Mesenteric fat pad (tissue), 1 donor: Measurements from ENCODE around the gene CYB561A3. TPM values are rescaled to one million over a fixed set of nuclear protein-coding genes. Genes with fewer than 3 reads are reported as not detected.

Experiments used
- DNase-seq: peaks from one replicate; pipeline ENCODE4 v3.0.0-alpha.2; 2020; ENCODE audit warnings: low spot score
- total RNA-seq: library from RNA; stranded (reverse); fragmentation: NEBNext Ultra II Directional; extraction: Animal tissue kit (Norgen Biotek cat#: 25700); gene quantifications from one replicate; pipeline ENCODE4 v1.2.1, GENCODE V29; 2021
- donor health status: DM: yes; HTN: yes; CAD: no.

Gene CYB561A3
- total RNA-seq, 1 donor from 2014 or later = 34.4 TPM

- DNase-seq = no peak
Measured at GRCh38 chr11:61369372-61370348, 8.0 kb upstream of the CYB561A3 start.

DNA sequence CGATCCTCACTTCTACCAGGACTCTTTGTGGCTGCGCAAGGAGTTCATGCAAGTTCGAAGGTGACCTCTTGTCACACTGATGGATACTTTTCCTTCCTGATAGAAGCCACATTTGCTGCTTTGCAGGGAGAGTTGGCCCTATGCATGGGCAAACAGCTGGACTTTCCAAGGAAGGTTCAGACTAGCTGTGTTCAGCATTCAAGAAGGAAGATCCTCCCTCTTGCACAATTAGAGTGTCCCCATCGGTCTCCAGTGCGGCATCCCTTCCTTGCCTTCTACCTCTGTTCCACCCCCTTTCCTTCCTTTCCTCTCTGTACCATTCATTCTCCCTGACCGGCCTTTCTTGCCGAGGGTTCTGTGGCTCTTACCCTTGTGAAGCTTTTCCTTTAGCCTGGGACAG is 7.0 kb upstream of the CYB561A3 start:
- DNase-seq = no peak

- no peak for DNase-seq
Measured at GRCh38 chr11:61367406-61367805, 5.7 kb upstream of the CYB561A3 start.

- DNase-seq = no peak
Measured at GRCh38 chr11:61364012-61364675, 2.5 kb upstream of the CYB561A3 start.

GRCh38 chr11:61362542-61362875 is 827 bp upstream of the CYB561A3 start:
- DNase-seq = no peak

GRCh38 chr11:61361237-61361740 is 393 bp downstream of the CYB561A3 start:
- DNase-seq = no peak

DNA sequence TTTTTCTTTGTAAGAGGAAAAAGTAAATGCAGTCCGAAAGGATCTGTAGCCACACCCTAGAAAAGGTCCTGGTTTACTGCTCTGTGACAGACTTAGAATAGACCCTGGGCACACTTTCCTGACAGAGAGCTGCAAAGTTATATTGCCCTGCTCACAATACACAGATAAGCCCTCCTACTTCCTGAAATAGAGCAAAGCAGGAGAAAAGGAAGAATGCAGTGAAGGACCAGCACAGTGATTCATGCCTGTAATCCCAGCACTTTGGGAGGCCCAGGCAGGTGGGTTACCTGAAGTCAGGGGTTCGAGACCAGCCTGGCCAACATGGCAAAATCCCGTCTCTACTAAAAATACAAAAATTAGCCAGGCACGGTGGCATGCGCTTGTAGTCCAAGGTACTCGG is 2.2 kb downstream of the CYB561A3 start:
- DNase-seq = no peak

DNA sequence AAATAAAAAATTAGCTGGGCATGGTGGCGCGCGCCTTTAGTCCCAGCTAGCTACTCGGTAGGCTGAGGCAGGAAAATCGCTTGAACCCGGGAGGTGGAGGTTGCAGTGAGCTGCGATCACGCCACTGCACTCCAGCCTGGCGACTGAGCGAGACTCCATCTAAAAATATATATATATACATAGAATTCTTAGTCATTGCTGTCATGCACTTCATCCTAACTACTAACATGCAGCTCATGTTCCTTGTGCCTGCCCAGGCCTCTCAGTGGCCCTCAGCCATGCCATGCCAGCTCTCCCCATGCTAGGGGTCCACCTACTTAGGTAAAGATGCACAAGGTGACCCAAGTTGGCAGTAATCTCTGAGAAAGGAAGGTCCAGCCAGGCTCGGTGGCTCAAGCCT is 3.1 kb downstream of the CYB561A3 start:
- no peak for DNase-seq

DNA sequence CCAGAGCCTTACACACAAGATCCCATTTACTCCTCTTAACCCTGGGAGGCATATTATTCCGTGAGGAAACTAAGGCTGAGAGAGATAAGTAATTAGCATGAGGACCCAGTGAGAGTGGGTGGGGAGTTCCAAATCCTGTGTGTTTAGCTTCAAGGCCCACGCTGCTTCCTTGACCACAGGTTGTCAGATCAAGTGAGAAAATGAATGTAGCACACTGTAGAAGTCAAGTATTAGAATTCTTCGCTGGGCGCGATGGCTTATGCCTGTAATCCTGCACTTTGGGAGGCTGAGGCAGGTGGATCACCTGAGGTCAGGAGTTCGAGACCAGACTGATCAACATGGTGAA is 3.8 kb downstream of the CYB561A3 start:
- no peak for DNase-seq

GRCh38 chr11:61357233-61357893 is 4.3 kb downstream of the CYB561A3 start:
- DNase-seq = no peak

GRCh38 chr11:61356706-61357105 is 5.0 kb downstream of the CYB561A3 start:
- no peak for DNase-seq

GRCh38 chr11:61354208-61354607 is 7.5 kb downstream of the CYB561A3 start:
- DNase-seq = no peak

GRCh38 chr11:61353131-61354067 is 8.3 kb downstream of the CYB561A3 start:
- DNase-seq = no peak

DNA sequence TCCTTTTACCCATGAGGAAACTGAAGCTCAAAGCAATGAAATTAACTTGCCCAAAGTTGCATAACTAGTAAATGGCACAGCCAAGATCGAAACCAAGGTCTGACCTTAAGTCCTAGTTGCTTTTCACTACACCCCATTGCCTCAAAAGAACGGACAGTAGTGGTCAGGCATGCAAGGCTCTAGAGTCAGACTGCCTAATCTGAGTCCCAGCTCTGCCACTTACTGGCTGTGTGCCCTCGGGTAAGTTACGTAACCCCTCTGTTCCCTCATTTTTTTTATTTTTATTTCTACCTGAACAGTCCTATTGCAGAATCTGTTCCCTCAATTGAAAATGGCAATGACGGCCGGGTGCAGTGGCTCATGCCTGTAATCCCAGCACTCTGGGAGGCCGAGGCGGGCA is 9.6 kb downstream of the CYB561A3 start:
- no peak for DNase-seq

DNA sequence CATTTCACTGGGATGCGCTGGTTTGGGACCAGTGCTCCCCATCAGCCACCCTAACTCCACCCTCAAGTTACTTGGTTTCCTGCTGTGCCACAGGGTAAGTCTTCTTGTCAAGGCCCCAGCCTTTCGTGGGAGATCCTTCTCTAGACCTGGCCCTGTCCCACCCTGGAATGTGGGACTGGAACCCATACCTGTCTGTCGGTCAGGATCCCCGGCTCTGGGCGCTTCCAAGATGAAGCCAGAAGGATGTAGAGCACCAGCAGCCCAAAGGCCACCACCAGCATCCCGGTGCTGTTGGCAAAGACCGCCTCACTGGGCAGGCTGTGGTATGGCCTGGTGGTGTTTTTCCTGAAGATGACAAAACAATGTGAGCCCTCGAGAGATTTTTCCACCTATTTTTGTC is 10.9 kb downstream of the CYB561A3 start:
- DNase-seq = no peak

DNA sequence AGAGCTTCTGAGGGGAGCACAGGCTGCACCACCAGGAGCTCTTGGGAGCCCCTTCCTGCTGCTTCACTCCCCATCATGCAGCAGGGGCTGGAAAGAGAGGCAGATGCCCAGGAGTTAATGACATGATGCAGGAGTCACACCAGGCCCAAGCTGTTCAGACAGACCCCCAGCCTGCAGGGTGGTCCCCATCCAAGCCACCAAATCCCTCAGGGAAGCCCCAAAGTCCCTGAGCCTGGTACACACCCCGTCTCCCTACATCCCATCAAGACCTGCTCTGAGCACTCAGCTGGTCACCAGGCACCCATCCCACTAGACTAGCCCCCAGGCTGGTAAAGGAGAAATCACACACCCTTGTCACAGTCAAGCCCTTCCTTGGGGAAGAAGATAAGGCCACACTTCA is 11.3 kb downstream of the CYB561A3 start:
- no peak for DNase-seq

DNA sequence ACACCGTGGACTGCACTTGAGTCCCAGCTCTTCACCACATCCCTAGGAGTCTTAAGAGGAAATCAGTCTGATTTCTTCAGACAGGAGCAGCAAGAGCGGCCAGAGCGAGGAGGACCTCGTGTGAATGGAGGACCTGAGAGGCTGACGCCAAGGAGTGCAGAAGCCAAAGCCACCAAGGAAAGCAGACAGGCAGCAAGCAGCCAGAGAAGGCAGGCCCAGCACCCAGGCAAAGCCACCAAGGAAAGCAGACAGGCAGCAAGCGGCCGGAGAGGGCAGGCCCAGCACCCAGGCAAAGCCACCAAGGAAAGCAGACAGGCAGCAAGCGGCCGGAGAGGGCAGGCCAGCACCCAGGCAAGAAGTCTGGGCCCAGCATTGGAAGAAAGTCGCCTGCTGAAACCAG is 11.8 kb downstream of the CYB561A3 start:
- DNase-seq = no peak

DNA sequence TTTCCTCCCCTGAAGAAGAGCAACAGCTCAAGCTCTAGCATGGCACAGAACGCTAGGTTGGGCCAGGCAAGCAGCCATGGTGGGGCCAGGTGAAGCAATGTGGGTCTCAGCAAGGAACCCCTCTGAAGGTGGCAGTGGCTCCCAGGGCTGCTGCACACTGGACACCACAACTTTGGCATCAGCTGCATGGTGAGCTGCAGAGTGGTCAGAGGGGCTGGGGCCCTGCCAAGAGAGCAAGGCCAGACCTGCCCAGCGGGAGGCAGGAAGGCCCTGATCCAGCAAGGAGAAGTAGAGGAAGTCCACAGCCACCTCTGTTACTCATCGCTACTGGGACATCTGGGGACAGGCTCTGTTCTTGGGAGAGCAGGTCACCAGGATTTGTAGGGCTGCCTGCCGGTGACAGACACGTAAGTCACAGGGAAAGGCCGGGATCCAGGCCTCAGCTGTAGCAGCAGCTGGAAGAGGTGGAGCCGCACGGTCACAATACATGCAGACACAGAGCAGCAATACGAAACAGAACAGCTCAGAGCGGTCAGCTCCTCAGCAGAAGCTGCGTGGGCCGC is 12.4 kb downstream of the CYB561A3 start:
- DNase-seq = no peak

DNA sequence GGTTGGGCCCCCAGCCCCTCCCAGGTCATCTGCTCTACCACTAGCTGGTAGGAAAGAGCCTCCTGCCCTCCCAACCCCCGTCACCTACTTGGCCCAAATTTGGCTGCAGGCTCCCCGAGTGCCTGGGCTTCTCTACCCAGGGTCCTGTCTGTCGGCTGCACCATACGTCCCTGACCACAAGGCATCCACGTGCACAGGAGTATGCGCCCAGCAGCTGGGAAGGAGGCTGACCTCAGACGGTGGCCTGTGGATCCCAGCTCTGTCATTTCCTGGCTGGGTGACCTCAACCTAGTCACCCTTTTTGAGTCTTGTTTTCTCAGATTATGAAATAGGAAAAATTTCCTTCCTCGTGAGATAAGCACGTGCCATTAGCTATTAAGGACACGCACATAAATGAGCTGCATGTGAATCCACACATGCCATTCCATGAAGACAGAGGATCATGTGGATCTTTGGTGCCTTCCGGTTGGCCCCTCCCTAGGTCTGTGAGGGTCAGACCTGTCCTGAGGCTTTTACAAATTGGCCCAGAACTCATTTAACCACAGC is 13.7 kb downstream of the CYB561A3 start:
- no peak for DNase-seq
